Panc1 (cell line): ENCODE measurements around the gene FAM234B. TPM values are rescaled to one million over a fixed set of nuclear protein-coding genes. Genes with fewer than 3 reads are reported as not detected.
"Not testable (repeated sequence)": the region's sequence is repeated elsewhere in the genome, so short reads cannot be mapped to it uniquely, and the experiment has no call there.

Experiments
- ATAC-seq: fragments of 200-7000 bp; cut with Tn5 transposase; 2 replicates; pipeline ENCODE4 v1.9.1; 2020; ENCODE audit warnings: mild to moderate bottlenecking, moderate library complexity
- BruUV-seq: library from RNA; stranded (reverse); fragments of 400-500 nt; replicated peaks from 2 replicates; lab custom pipeline; 2021; lab: Mats Ljungman, UMichigan
- CTCF ChIA-PET: fragments of 300-600 bp; sonication (Branson Sonifier 250); formaldehyde crosslinking; loops from one replicate; lab custom pipeline; 2022; ENCODE audit warnings: antibody characterized with exemption; lab: Charles Lee
- POLR2A ChIA-PET: fragments of 300-600 bp; sonication (Branson Sonifier 250); formaldehyde crosslinking; loops from one replicate; lab custom pipeline; 2022; ENCODE audit warnings: antibody characterized with exemption; lab: Charles Lee
- DNase-seq: peaks from one replicate; pipeline ENCODE4 v3.0.0-alpha.2; 2010; ENCODE audit warnings: low read depth, low spot score
- H3K27ac ChIP-seq: 2 replicates; pipeline ENCODE4 v1.5.1; 2011; ENCODE audit warnings: mild to moderate bottlenecking, low read length, inconsistent platforms
- H3K27me3 ChIP-seq: fragments of 200-500 bp; sonication (Bioruptor generic); 2 replicates; pipeline ENCODE4 v1.6.0; 2014; ENCODE audit warnings: low read length, inconsistent platforms; ENCODE audit not compliant: control insufficient read depth, insufficient read depth
- H3K36me3 ChIP-seq: fragments of 200-500 bp; sonication (Bioruptor generic); 2 replicates; pipeline ENCODE4 v1.5.1; 2014; ENCODE audit warnings: inconsistent platforms, mild to moderate bottlenecking, low read length, moderate library complexity; ENCODE audit not compliant: control insufficient read depth, insufficient read depth
- H3K4me1 ChIP-seq: 2 replicates; pipeline ENCODE4 v1.5.1; 2011; ENCODE audit warnings: inconsistent platforms, mild to moderate bottlenecking, low read length, moderate library complexity; ENCODE audit not compliant: control insufficient read depth, insufficient read depth
- H3K4me3 ChIP-seq, 2 experiments: 2 replicates each; pipeline ENCODE4 v1.5.1; 2011 to 2012; ENCODE audit warnings: low read depth in 2 of 2, low read length in 2 of 2, mild to moderate bottlenecking in 2 of 2, inconsistent platforms in 1 of 2, moderate library complexity in 1 of 2
- H3K9me3 ChIP-seq: fragments of 200-500 bp; sonication (Bioruptor generic); 2 replicates; pipeline ENCODE4 v1.5.1; 2014; ENCODE audit warnings: low read depth, mild to moderate bottlenecking, inconsistent platforms, low read length, moderate library complexity; ENCODE audit not compliant: control insufficient read depth, insufficient read depth
- POLR2AphosphoS5 ChIP-seq: IDR thresholded peaks from 2 replicates; pipeline ENCODE4 v1.6.1; 2012; ENCODE audit warnings: mild to moderate bottlenecking, low read depth, low read length, moderate library complexity
- SIN3A ChIP-seq: IDR thresholded peaks from 2 replicates; pipeline ENCODE4 v1.6.1; 2012; ENCODE audit warnings: low read depth, mild to moderate bottlenecking, low read length, moderate library complexity, borderline replicate concordance; ENCODE audit not compliant: insufficient read depth
- TCF7L2 ChIP-seq: IDR thresholded peaks from 2 replicates; pipeline ENCODE4 v1.6.1; 2011; ENCODE audit warnings: mild to moderate bottlenecking, low read depth, low read length, inconsistent platforms
- in situ Hi-C: cut with HindIII; loops from 2 replicates; pipeline ENCODE4 v1.10.0; 2016; ENCODE audit warnings: low sequenced_read_pairs, low pct_unique_long_range_greater_than_20kb
- intact Hi-C: fragments of 100-400 bp; cut with micrococcal nuclease; formaldehyde crosslinking; loops from one replicate; pipeline ENCODE4 v1.10.0; 2022; ENCODE audit not compliant: unreplicated experiment
- total RNA-seq: library from RNA; stranded (reverse); gene quantifications from one replicate; pipeline ENCODE4 v1.2.1, GENCODE V29; 2021; ENCODE audit not compliant: unreplicated experiment
- TF ChIP-seq, protein P1 (sequence below): fragments of 450-650 bp; IDR thresholded peaks from 2 replicates; pipeline ENCODE4 v1.5.1; 2017; ENCODE audit warnings: mild to moderate bottlenecking
- TF ChIP-seq, protein P2 (sequence below), 2 experiments: IDR thresholded peaks; 2 replicates each; pipeline ENCODE4 v1.6.1; 2011 to 2012; ENCODE audit warnings: low read depth in 2 of 2, control low read depth in 1 of 2, low read length in 1 of 2, mild to moderate bottlenecking in 1 of 2, moderate library complexity in 1 of 2; ENCODE audit not compliant: insufficient read depth in 1 of 2

Gene FAM234B
- total RNA-seq, 1 experiment from 2014 or later, result 5.4 TPM

- CTCF ChIA-PET, result no interaction called here
- Histone ChIP-seq H3K27ac (no peak overlapping the region), H3K36me3 (no peaks in the 10 kb centered on the region; the same call in 1 of the 2 replicates), H3K4me1 (no peaks in the 10 kb centered on the region), H3K27me3 (no peaks in the 10 kb centered on the region), H3K4me3 (no peak overlapping the region), H3K9me3 (no peaks in the 10 kb centered on the region)
- ATAC-seq (no peak), DNase-seq (no peak)
- no peak for TF ChIP-seq SIN3A
- TF ChIP-seq, protein P1, sequence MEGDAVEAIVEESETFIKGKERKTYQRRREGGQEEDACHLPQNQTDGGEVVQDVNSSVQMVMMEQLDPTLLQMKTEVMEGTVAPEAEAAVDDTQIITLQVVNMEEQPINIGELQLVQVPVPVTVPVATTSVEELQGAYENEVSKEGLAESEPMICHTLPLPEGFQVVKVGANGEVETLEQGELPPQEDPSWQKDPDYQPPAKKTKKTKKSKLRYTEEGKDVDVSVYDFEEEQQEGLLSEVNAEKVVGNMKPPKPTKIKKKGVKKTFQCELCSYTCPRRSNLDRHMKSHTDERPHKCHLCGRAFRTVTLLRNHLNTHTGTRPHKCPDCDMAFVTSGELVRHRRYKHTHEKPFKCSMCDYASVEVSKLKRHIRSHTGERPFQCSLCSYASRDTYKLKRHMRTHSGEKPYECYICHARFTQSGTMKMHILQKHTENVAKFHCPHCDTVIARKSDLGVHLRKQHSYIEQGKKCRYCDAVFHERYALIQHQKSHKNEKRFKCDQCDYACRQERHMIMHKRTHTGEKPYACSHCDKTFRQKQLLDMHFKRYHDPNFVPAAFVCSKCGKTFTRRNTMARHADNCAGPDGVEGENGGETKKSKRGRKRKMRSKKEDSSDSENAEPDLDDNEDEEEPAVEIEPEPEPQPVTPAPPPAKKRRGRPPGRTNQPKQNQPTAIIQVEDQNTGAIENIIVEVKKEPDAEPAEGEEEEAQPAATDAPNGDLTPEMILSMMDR, result no peak
- TF ChIP-seq, protein P2, sequence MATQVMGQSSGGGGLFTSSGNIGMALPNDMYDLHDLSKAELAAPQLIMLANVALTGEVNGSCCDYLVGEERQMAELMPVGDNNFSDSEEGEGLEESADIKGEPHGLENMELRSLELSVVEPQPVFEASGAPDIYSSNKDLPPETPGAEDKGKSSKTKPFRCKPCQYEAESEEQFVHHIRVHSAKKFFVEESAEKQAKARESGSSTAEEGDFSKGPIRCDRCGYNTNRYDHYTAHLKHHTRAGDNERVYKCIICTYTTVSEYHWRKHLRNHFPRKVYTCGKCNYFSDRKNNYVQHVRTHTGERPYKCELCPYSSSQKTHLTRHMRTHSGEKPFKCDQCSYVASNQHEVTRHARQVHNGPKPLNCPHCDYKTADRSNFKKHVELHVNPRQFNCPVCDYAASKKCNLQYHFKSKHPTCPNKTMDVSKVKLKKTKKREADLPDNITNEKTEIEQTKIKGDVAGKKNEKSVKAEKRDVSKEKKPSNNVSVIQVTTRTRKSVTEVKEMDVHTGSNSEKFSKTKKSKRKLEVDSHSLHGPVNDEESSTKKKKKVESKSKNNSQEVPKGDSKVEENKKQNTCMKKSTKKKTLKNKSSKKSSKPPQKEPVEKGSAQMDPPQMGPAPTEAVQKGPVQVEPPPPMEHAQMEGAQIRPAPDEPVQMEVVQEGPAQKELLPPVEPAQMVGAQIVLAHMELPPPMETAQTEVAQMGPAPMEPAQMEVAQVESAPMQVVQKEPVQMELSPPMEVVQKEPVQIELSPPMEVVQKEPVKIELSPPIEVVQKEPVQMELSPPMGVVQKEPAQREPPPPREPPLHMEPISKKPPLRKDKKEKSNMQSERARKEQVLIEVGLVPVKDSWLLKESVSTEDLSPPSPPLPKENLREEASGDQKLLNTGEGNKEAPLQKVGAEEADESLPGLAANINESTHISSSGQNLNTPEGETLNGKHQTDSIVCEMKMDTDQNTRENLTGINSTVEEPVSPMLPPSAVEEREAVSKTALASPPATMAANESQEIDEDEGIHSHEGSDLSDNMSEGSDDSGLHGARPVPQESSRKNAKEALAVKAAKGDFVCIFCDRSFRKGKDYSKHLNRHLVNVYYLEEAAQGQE (IDR thresholded peaks at IDR 0.05; ENCODE audit: insufficient read depth in 1 of 2, low read depth in 2 of 2, low read length in 1 of 2), result no peak
- no peak for TF ChIP-seq POLR2AphosphoS5
- TF ChIP-seq TCF7L2, result no peak
- POLR2A ChIA-PET, result no interaction called here
- intact Hi-C loops (no loop called here), in situ Hi-C loops (no loop called here)
- BruUV-seq, result no TSS peak
Observed at GRCh38 chr12:13080266-13080665, 36.1 kb downstream of the FAM234B start.

DNA sequence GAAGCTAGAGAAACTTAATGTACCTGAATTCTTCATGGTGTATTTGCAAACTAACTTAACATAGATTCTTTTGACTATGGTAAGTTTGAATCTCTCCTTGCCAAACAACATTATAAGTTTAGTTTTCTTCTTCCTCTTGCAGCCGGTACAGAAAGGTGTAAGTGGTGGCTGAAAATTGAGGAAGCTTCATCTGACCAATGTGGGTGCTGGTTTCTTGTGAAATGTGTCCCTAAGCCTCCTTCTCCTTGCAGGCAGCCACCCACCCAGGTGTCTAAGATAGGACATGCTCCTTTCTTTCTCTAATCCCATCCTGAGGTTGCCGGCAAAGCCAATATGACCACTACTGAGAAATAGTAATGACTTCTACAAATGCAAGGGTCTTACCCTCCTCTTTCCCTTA, 38.7 kb downstream of the FAM234B start:
- ATAC-seq, result no peak
- in situ Hi-C loops (no loop called here), intact Hi-C loops (no loop called here)

GRCh38 chr12:13083638-13084037, 39.5 kb downstream of the FAM234B start:
- H3K4me3 ChIP-seq, result not testable (repeated sequence)

More for the DNA sequence above, 38.7 kb downstream of the FAM234B start:
- Histone ChIP-seq H3K27ac (no peak overlapping the region), H3K36me3 (no peaks in the 10 kb centered on the region), H3K4me1 (no peaks in the 10 kb centered on the region), H3K4me3 (no peak overlapping the region), H3K9me3 (no peaks in the 10 kb centered on the region), H3K27me3 (no peaks in the 10 kb centered on the region)
- POLR2A ChIA-PET, result no interaction called here
- CTCF ChIA-PET, result no interaction called here
- TF ChIP-seq TCF7L2 (no peak), SIN3A (no peak), POLR2AphosphoS5 (no peak)
- TF ChIP-seq, protein P2 (IDR thresholded peaks at IDR 0.05; ENCODE audit: insufficient read depth in 1 of 2, low read depth in 2 of 2, low read length in 1 of 2), result no peak
- TF ChIP-seq, protein P1, result no peak
- BruUV-seq, result no TSS peak
- no peak for DNase-seq

More at GRCh38 chr12:13083638-13084037, 39.5 kb downstream of the FAM234B start:
- BruUV-seq, POLR2A ChIA-PET, ATAC-seq, DNase-seq, H3K36me3 ChIP-seq, H3K4me1 ChIP-seq, CTCF ChIA-PET, H3K9me3 ChIP-seq, intact Hi-C loops, H3K27ac ChIP-seq, in situ Hi-C loops, H3K27me3 ChIP-seq: not testable (repeated sequence)
